Progenitor cell of endocrine pancreas (in vitro differentiated cells): Measurements from ENCODE around the gene DGKI. TPM values are rescaled to one million over a fixed set of nuclear protein-coding genes. Genes with fewer than 3 reads are reported as not detected.

ENCODE experiments used
- DNase-seq: peaks from one replicate; pipeline ENCODE4 v3.0.0; 2021; ENCODE audit warnings: low spot score; ENCODE audit not compliant: unreplicated experiment
- H3K27ac Mint-ChIP-seq: 2 replicates; pipeline ENCODE4 v1.8.0; 2021; ENCODE audit warnings: mild to moderate bottlenecking, moderate library complexity, mixed read lengths
- H3K27me3 Mint-ChIP-seq: 2 replicates; pipeline ENCODE4 v1.8.0; 2021; ENCODE audit warnings: mixed read lengths
- H3K36me3 Mint-ChIP-seq: 2 replicates; pipeline ENCODE4 v1.8.0; 2022; ENCODE audit warnings: mixed read lengths; ENCODE audit not compliant: insufficient read depth
- H3K4me1 Mint-ChIP-seq: 2 replicates; pipeline ENCODE4 v1.8.0; 2021; ENCODE audit warnings: low read depth, mixed read lengths
- H3K4me3 Mint-ChIP-seq: 2 replicates; pipeline ENCODE4 v1.8.0; 2021; ENCODE audit warnings: low read depth, mild to moderate bottlenecking, moderate library complexity, mixed read lengths
- H3K9me3 Mint-ChIP-seq: 2 replicates; pipeline ENCODE4 v1.8.0; 2021; ENCODE audit warnings: low read depth, mixed read lengths
- total RNA-seq: library from RNA; stranded (reverse); gene quantifications from 2 replicates; pipeline ENCODE4 v1.2.1, GENCODE V29; 2021
- TF ChIP-seq, protein P1 (sequence below): fragments of 200-600 bp; sonication (generic); IDR thresholded peaks from one replicate; pipeline ENCODE4 v1.5.0; 2021; ENCODE audit warnings: antibody characterized with exemption, mild to moderate bottlenecking; ENCODE audit not compliant: unreplicated experiment

The DGKI gene
- total RNA-seq, 1 donor from 2014 or later: 0.41 TPM

DNA sequence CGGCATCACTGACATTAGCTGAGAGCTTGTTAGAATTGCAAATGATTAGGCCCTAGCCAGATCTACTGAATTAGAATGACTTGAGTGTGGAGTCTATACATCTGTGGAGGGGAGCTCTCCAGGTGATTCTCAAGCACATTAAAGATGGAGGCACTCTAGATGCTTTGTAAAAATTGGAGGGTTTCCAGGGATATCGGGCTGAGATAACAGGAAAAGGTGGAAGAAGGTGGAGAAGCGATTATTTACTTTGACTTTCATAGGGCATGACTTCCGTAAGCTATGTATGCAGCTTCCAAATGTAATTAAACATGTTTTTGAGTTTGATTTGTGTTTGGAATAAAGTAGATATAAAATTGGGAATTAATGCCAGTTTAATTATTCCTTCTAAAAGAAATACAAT, 268.2 kb downstream of the DGKI start:
- Mint-ChIP-seq H3K9me3 (no peaks in the 10 kb centered on the region), H3K36me3 (no peaks in the 10 kb centered on the region), H3K4me3 (no peak overlapping the region), H3K27me3 (no peaks in the 10 kb centered on the region), H3K27ac (no peak overlapping the region), H3K4me1 (no peaks in the 10 kb centered on the region)
- DNase-seq: no peak
- TF ChIP-seq, protein P1, sequence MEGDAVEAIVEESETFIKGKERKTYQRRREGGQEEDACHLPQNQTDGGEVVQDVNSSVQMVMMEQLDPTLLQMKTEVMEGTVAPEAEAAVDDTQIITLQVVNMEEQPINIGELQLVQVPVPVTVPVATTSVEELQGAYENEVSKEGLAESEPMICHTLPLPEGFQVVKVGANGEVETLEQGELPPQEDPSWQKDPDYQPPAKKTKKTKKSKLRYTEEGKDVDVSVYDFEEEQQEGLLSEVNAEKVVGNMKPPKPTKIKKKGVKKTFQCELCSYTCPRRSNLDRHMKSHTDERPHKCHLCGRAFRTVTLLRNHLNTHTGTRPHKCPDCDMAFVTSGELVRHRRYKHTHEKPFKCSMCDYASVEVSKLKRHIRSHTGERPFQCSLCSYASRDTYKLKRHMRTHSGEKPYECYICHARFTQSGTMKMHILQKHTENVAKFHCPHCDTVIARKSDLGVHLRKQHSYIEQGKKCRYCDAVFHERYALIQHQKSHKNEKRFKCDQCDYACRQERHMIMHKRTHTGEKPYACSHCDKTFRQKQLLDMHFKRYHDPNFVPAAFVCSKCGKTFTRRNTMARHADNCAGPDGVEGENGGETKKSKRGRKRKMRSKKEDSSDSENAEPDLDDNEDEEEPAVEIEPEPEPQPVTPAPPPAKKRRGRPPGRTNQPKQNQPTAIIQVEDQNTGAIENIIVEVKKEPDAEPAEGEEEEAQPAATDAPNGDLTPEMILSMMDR: no peak

DNA sequence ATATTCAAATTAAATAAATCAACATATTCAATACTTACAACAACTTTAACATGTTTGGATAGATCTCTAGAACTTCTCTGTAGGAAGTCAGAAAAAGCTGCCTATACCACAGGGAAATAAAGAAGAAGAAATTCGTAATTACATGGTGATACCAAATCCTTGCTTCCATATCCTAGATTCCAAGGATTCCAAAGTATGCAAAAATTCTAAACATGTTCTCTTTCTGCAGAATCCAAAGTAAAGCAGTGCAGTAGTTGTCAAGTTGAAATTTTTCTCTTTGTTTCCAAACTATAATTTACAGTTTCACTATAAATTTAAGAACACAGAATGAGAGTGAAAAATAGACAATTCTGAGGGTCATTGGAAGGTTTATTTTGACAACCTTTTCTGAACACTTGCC, 269.6 kb downstream of the DGKI start:
- no peak for DNase-seq
- Mint-ChIP-seq H3K36me3 (no peaks in the 10 kb centered on the region), H3K9me3 (no peaks in the 10 kb centered on the region), H3K27ac (no peak overlapping the region), H3K4me3 (no peak overlapping the region), H3K27me3 (no peaks in the 10 kb centered on the region), H3K4me1 (no peaks in the 10 kb centered on the region)
- TF ChIP-seq, protein P1: no peak

DNA sequence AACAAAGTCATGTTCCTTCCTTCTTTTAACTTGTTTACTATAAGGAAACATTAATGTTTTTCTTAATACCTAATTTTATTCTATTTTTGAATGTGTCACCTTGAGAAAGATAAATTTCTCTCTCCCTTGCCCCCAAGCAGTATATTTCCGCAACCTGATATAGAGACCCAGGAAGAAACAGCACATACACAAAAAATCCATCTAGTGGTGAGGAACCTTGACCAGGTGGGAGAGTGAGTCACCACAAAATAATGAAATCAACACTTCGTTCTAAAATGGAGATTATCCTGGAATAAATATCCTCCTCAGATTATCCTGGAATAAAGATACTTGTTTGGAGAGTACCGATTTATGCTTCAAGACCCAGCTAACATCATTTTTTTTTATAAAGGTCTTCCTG, 270.3 kb downstream of the DGKI start:
- Mint-ChIP-seq H3K27me3 (no peaks in the 10 kb centered on the region), H3K9me3 (no peaks in the 10 kb centered on the region), H3K27ac (no peak overlapping the region), H3K4me1 (no peaks in the 10 kb centered on the region), H3K4me3 (no peak overlapping the region), H3K36me3 (no peaks in the 10 kb centered on the region)
- DNase-seq: no peak
- TF ChIP-seq, protein P1: no peak

DNA sequence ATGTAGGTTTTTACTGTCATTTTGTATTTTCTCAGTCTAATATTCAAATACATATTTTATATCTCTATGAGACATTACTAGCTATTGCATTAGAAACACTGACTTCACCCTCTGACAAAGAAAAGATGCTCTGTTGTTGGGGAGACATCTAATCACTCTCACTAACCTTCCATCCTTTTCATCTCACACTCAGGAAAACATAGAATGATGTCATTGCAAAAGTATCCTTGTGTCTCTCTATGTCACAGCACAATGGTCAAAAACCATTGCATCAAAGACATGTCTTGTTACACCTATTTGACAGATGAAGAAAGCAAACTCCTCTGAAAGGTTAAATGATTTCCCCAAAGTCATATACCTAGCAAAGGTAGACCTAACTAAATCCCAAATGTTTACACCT, 272.0 kb downstream of the DGKI start:
- Mint-ChIP-seq H3K27ac (no peak overlapping the region), H3K4me1 (no peaks in the 10 kb centered on the region), H3K27me3 (no peaks in the 10 kb centered on the region), H3K36me3 (no peaks in the 10 kb centered on the region), H3K9me3 (no peaks in the 10 kb centered on the region), H3K4me3 (no peak overlapping the region)
- TF ChIP-seq, protein P1: no peak
- no peak for DNase-seq

DNA sequence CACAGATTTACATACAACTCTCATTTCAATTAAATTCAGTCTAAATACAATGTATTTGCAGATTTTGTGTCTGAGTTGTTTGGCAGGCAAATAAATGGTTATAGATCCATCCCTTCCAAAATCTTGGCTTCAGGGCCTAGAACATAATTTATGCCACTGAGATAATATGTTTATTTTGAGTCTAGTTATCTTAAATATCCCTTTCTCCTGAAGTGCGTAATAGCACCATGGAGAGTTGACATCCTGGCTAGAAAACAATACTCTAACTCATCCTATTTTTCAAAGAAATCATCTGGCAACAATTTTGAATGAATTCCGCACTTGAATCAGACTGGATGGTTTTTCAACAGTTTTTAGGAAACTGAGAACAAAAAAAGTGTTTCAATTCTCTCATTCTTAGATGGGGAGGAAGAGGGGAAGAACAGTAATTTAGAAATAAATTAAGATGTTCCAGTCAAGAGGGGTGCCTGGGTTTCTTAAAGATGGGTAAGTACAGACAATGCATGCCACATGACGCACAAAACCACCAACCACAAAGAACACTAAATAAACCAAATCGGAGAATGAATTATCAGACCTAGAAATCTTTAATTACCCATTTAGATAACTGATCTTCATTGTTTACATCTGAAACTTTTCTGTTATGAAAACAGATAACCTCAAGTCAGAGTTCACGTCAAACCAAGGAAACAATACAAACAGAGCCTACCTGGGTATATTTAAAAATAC, 274.6 kb downstream of the DGKI start:
- DNase-seq: no peak
- Mint-ChIP-seq H3K4me1 (no peaks in the 10 kb centered on the region), H3K27ac (no peak overlapping the region), H3K36me3 (no peaks in the 10 kb centered on the region), H3K9me3 (no peaks in the 10 kb centered on the region), H3K27me3 (no peaks in the 10 kb centered on the region), H3K4me3 (no peak overlapping the region)
- TF ChIP-seq, protein P1: no peak
